H1 (cell line): Measurements from ENCODE around the gene RYR3.

Experiments used
- CHD2 ChIP-seq: IDR thresholded peaks from 2 replicates; pipeline ENCODE4 v1.6.1; 2012; ENCODE audit warnings: low read length, improper control_type of control experiment
- CREB1 ChIP-seq: IDR thresholded peaks from 2 replicates; pipeline ENCODE4 v1.6.1; 2012; ENCODE audit warnings: inconsistent platforms
- CTCF ChIP-seq, 3 experiments: IDR thresholded peaks; 1 replicate in 2 of 3; 2 replicates in 1 of 3; pipeline versions ENCODE4 v1.5.1 to v1.6.1; 2011; ENCODE audit warnings: low read length in 3 of 3, mild to moderate bottlenecking in 3 of 3, inconsistent platforms in 2 of 3, low read depth in 1 of 3, moderate library complexity in 1 of 3; ENCODE audit not compliant: insufficient read depth in 1 of 3; ENCODE audit errors: control extremely low read depth in 1 of 3
- POLR2AphosphoS5 ChIP-seq: IDR thresholded peaks from 2 replicates; pipeline ENCODE4 v1.6.1; 2011; ENCODE audit warnings: low read depth, low read length
- TBP ChIP-seq: IDR thresholded peaks from 2 replicates; pipeline ENCODE4 v1.6.1; 2011; ENCODE audit warnings: low read depth, low read length, improper control_type of control experiment
- TCF12 ChIP-seq: IDR thresholded peaks from 2 replicates; pipeline ENCODE4 v1.6.1; 2011; ENCODE audit warnings: low read depth, mild to moderate bottlenecking, low read length
- ZNF274 ChIP-seq: IDR thresholded peaks from 2 replicates; pipeline ENCODE4 v1.7.0; 2012; ENCODE audit warnings: low read length, borderline replicate concordance; ENCODE audit errors: extremely low read depth

GRCh38 chr15:33543957-33544356 lies 233.2 kb downstream of the RYR3 start:
- TF ChIP-seq TBP (no peak), POLR2AphosphoS5 (no peak), CTCF (IDR thresholded peaks at IDR 0.05; ENCODE audit: control extremely low read depth in 1 of 3, insufficient read depth in 1 of 3, low read depth in 1 of 3, low read length in 3 of 3) (no peak), TCF12 (no peak), CHD2 (no peak), ZNF274 (no peak), CREB1 (no peak)
